Karpas-422 (cell line): ENCODE results near the gene ZDHHC24. TPM values are rescaled to one million over a fixed set of nuclear protein-coding genes. Genes with fewer than 3 reads are reported as not detected.

Source experiments
- DNase-seq: peaks from one replicate; pipeline ENCODE4 v3.0.0-alpha.2; 2015
- H2AFZ ChIP-seq: fragments of 200-600 bp; sonication (generic); 2 replicates; pipeline ENCODE4 v1.6.1; 2014; ENCODE audit warnings: antibody characterized with exemption, low read length, mixed read lengths
- H3K27ac ChIP-seq: fragments of 200-600 bp; sonication (generic); 2 replicates; pipeline ENCODE4 v1.5.1; 2014; ENCODE audit warnings: mild to moderate bottlenecking, low read length, moderate library complexity
- H3K27me3 ChIP-seq: fragments of 200-600 bp; sonication (generic); 2 replicates; pipeline ENCODE4 v1.6.1; 2014; ENCODE audit warnings: low read length, mixed read lengths
- H3K36me3 ChIP-seq: fragments of 200-600 bp; sonication (generic); 2 replicates; pipeline ENCODE4 v1.6.1; 2014; ENCODE audit warnings: low read length, mixed read lengths; ENCODE audit not compliant: insufficient read depth
- H3K4me1 ChIP-seq: fragments of 200-600 bp; sonication (generic); 2 replicates; pipeline ENCODE4 v1.6.1; 2014; ENCODE audit warnings: mild to moderate bottlenecking, low read length, mixed read lengths
- H3K4me2 ChIP-seq: fragments of 200-600 bp; sonication (generic); 2 replicates; pipeline ENCODE4 v1.6.1; 2014; ENCODE audit warnings: low read length, low read depth, mild to moderate bottlenecking; ENCODE audit not compliant: poor library complexity, severe bottlenecking
- H3K4me3 ChIP-seq: fragments of 200-600 bp; sonication (generic); 2 replicates; pipeline ENCODE4 v1.5.1; 2014; ENCODE audit warnings: mild to moderate bottlenecking, antibody characterized with exemption, low read length, mixed read lengths
- H3K79me2 ChIP-seq: fragments of 200-600 bp; sonication (generic); 2 replicates; pipeline ENCODE4 v1.6.1; 2014; ENCODE audit warnings: mild to moderate bottlenecking, low read length, mixed read lengths
- H3K9ac ChIP-seq: fragments of 200-600 bp; sonication (generic); 2 replicates; pipeline ENCODE4 v1.6.0; 2014; ENCODE audit warnings: low read length
- H3K9me2 ChIP-seq: fragments of 200-600 bp; sonication (generic), shearing (Covaris generic); replicated peaks from 2 replicates; pipeline ENCODE4 v1.6.0; 2014; ENCODE audit warnings: mild to moderate bottlenecking, low read length, moderate library complexity; ENCODE audit not compliant: insufficient read depth
- H3K9me3 ChIP-seq: fragments of 300-700, 200-600 bp; sonication (generic); 2 replicates; pipeline ENCODE4 v1.6.1; 2014; ENCODE audit warnings: low read length, mixed read lengths
- H4K20me1 ChIP-seq: fragments of 200-600 bp; sonication (generic); 2 replicates; pipeline ENCODE4 v1.6.1; 2014; ENCODE audit warnings: mild to moderate bottlenecking, antibody characterized with exemption, low read length, low read depth; ENCODE audit not compliant: insufficient read depth
- total RNA-seq: library from RNA; depleted of rRNA; stranded (reverse); fragments of >200 nt; shearing (Covaris generic); gene quantifications from 2 replicates; pipeline ENCODE4 v1.2.3, GENCODE V29; 2014; ENCODE audit warnings: low replicate concordance

ZDHHC24 gene
- total RNA-seq, 1 experiment from 2014 or later: 22.2 TPM

GRCh38 chr11:66562907-66563583 is 17.2 kb upstream of the ZDHHC24 start:
- Histone ChIP-seq H3K9ac (no peak overlapping the region), H3K79me2 (no peaks in the 10 kb centered on the region), H3K4me3 (no peak overlapping the region), H3K36me3 (no peaks in the 10 kb centered on the region), H3K27ac (no peak overlapping the region), H2AFZ (no peak overlapping the region), H3K9me2 (no peaks in the 10 kb centered on the region), H3K4me1 (no peaks in the 10 kb centered on the region), H4K20me1 (no peaks in the 10 kb centered on the region), H3K27me3 (no peaks in the 10 kb centered on the region), H3K4me2 (no peak overlapping the region), H3K9me3 (no peaks in the 10 kb centered on the region)
- DNase-seq: no peak

- DNase-seq: no peak
- Histone ChIP-seq H3K4me1 (no peaks in the 10 kb centered on the region), H3K9ac (no peak overlapping the region), H3K79me2 (no peaks in the 10 kb centered on the region), H3K4me2 (no peak overlapping the region), H3K9me3 (no peaks in the 10 kb centered on the region), H3K27me3 (no peaks in the 10 kb centered on the region), H3K9me2 (no peaks in the 10 kb centered on the region), H2AFZ (no peak overlapping the region), H3K27ac (no peak overlapping the region), H4K20me1 (no peaks in the 10 kb centered on the region), H3K4me3 (no peak overlapping the region), H3K36me3 (no peaks in the 10 kb centered on the region)
Measured at GRCh38 chr11:66562275-66562674, 16.4 kb upstream of the ZDHHC24 start.

GRCh38 chr11:66561975-66562248 is 16.1 kb upstream of the ZDHHC24 start:
- H3K9me3 ChIP-seq: no peaks in the 10 kb centered on the region
- H3K9me2 ChIP-seq: no peaks in the 10 kb centered on the region
- no peaks in the 10 kb centered on the region for H3K36me3 ChIP-seq
- H3K27me3 ChIP-seq: no peaks in the 10 kb centered on the region
- H3K4me1 ChIP-seq: no peaks in the 10 kb centered on the region
- no peak overlapping the region for H3K9ac ChIP-seq
- no peak overlapping the region for H2AFZ ChIP-seq
- no peak overlapping the region for H3K4me2 ChIP-seq
- no peak for DNase-seq
- H3K27ac ChIP-seq: no peak overlapping the region
- H4K20me1 ChIP-seq: no peaks in the 10 kb centered on the region
- no peak overlapping the region for H3K4me3 ChIP-seq
- no peaks in the 10 kb centered on the region for H3K79me2 ChIP-seq

- no peaks in the 10 kb centered on the region for H3K36me3 ChIP-seq
- H3K27ac ChIP-seq: no peak overlapping the region
- H3K79me2 ChIP-seq: no peaks in the 10 kb centered on the region
- DNase-seq: no peak
- H3K4me2 ChIP-seq: no peak overlapping the region
- H2AFZ ChIP-seq: no peak overlapping the region
- no peaks in the 10 kb centered on the region for H3K4me1 ChIP-seq
- no peaks in the 10 kb centered on the region for H3K9me2 ChIP-seq
- no peaks in the 10 kb centered on the region for H4K20me1 ChIP-seq
- no peaks in the 10 kb centered on the region for H3K9me3 ChIP-seq
- H3K4me3 ChIP-seq: no peak overlapping the region
- H3K9ac ChIP-seq: no peak overlapping the region
- no peaks in the 10 kb centered on the region for H3K27me3 ChIP-seq
Measured at GRCh38 chr11:66561178-66561974, 15.5 kb upstream of the ZDHHC24 start.

GRCh38 chr11:66559866-66560676 is 14.2 kb upstream of the ZDHHC24 start:
- Histone ChIP-seq H2AFZ (no peak overlapping the region), H3K4me3 (no peak overlapping the region), H3K79me2 (no peaks in the 10 kb centered on the region), H3K9me3 (no peaks in the 10 kb centered on the region), H3K9ac (no peak overlapping the region), H3K4me2 (no peak overlapping the region), H3K9me2 (no peaks in the 10 kb centered on the region), H3K27ac (no peak overlapping the region), H3K27me3 (no peaks in the 10 kb centered on the region), H4K20me1 (no peaks in the 10 kb centered on the region), H3K4me1 (no peaks in the 10 kb centered on the region), H3K36me3 (no peaks in the 10 kb centered on the region)
- no peak for DNase-seq

GRCh38 chr11:66559142-66559865 is 13.5 kb upstream of the ZDHHC24 start:
- Histone ChIP-seq H3K9me3 (no peaks in the 10 kb centered on the region), H3K27ac (no peak overlapping the region), H3K4me3 (no peak overlapping the region), H3K9ac (no peak overlapping the region), H4K20me1 (no peaks in the 10 kb centered on the region), H3K79me2 (no peaks in the 10 kb centered on the region), H3K4me2 (no peak overlapping the region), H3K27me3 (no peaks in the 10 kb centered on the region), H3K4me1 (no peaks in the 10 kb centered on the region), H3K9me2 (no peaks in the 10 kb centered on the region), H3K36me3 (no peaks in the 10 kb centered on the region), H2AFZ (no peak overlapping the region)
- no peak for DNase-seq

GRCh38 chr11:66557733-66558326 is 12.0 kb upstream of the ZDHHC24 start:
- H3K27me3 ChIP-seq: no peaks in the 10 kb centered on the region
- no peak overlapping the region for H2AFZ ChIP-seq
- H4K20me1 ChIP-seq: no peaks in the 10 kb centered on the region
- H3K27ac ChIP-seq: no peak overlapping the region
- no peak overlapping the region for H3K4me2 ChIP-seq
- no peak for DNase-seq
- no peak overlapping the region for H3K9ac ChIP-seq
- no peaks in the 10 kb centered on the region for H3K9me2 ChIP-seq
- H3K36me3 ChIP-seq: no peaks in the 10 kb centered on the region
- H3K9me3 ChIP-seq: no peaks in the 10 kb centered on the region
- no peak overlapping the region for H3K4me3 ChIP-seq
- no peaks in the 10 kb centered on the region for H3K4me1 ChIP-seq
- no peaks in the 10 kb centered on the region for H3K79me2 ChIP-seq
